OCI-LY7 (cell line): ENCODE results near the gene RNF169. TPM values are rescaled to one million over a fixed set of nuclear protein-coding genes. Genes with fewer than 3 reads are reported as not detected.

Source experiments
- BruUV-seq: library from RNA; stranded (reverse); fragments of 400-500 nt; replicated peaks from 2 replicates; lab custom pipeline; 2021; lab: Mats Ljungman, UMichigan
- CTCF ChIA-PET: fragments of 300-600 bp; sonication (Branson Sonifier 250); formaldehyde crosslinking; loops from one replicate; lab custom pipeline; 2022; ENCODE audit warnings: antibody characterized with exemption; ENCODE audit not compliant: unreplicated experiment; lab: Charles Lee
- POLR2A ChIA-PET: fragments of 300-600 bp; sonication (Branson Sonifier 250); formaldehyde crosslinking; loops from one replicate; lab custom pipeline; 2022; ENCODE audit warnings: antibody characterized with exemption; lab: Charles Lee
- DNase-seq: peaks from one replicate; pipeline ENCODE4 v3.0.0-alpha.2; 2015; ENCODE audit warnings: low spot score
- H2AFZ ChIP-seq: fragments of 200-600 bp; sonication (generic), shearing (Covaris generic); 2 replicates; pipeline ENCODE4 v1.6.1; 2014; ENCODE audit warnings: mild to moderate bottlenecking, antibody characterized with exemption, low read length, moderate library complexity
- H3K27ac ChIP-seq: fragments of 200-600 bp; sonication (generic); 2 replicates; pipeline ENCODE4 v1.5.1; 2014; ENCODE audit warnings: mixed run types, low read depth, mild to moderate bottlenecking, moderate library complexity, low read length, inconsistent platforms; ENCODE audit not compliant: poor library complexity, severe bottlenecking
- H3K36me3 ChIP-seq: fragments of 200-600 bp; sonication (generic); 2 replicates; pipeline ENCODE4 v1.6.1; 2014; ENCODE audit warnings: mild to moderate bottlenecking, antibody characterized with exemption, low read length, moderate library complexity, mixed read lengths; ENCODE audit not compliant: insufficient read depth
- H3K4me1 ChIP-seq: fragments of 200-600 bp; sonication (generic); 2 replicates; pipeline ENCODE4 v1.5.1; 2014; ENCODE audit warnings: mild to moderate bottlenecking, low read length; ENCODE audit not compliant: insufficient read depth, poor library complexity, severe bottlenecking
- H3K4me2 ChIP-seq: fragments of 200-600 bp; sonication (generic); 2 replicates; pipeline ENCODE4 v1.6.1; 2014; ENCODE audit warnings: mild to moderate bottlenecking, low read length
- H3K4me3 ChIP-seq: fragments of 200-600 bp; sonication (generic); 2 replicates; pipeline ENCODE4 v1.5.1; 2014; ENCODE audit warnings: mild to moderate bottlenecking, low read depth, low read length; ENCODE audit not compliant: poor library complexity, severe bottlenecking
- H3K79me2 ChIP-seq: fragments of 200-600 bp; sonication (generic); 2 replicates; pipeline ENCODE4 v1.6.1; 2016; ENCODE audit warnings: low read depth, mild to moderate bottlenecking, low read length, moderate library complexity, mixed read lengths; ENCODE audit not compliant: insufficient read depth
- H3K9me2 ChIP-seq: fragments of 200-600 bp; sonication (generic); 2 replicates; pipeline ENCODE4 v1.6.1; 2016; ENCODE audit warnings: mild to moderate bottlenecking, low read length, mixed read lengths; ENCODE audit not compliant: insufficient read depth
- H3K9me3 ChIP-seq: fragments of 200-600 bp; sonication (generic); 2 replicates; pipeline ENCODE4 v1.6.1; 2014; ENCODE audit warnings: mild to moderate bottlenecking, mixed run types, low read length, mixed read lengths
- H4K20me1 ChIP-seq: fragments of 200-600 bp; sonication (generic); 2 replicates; pipeline ENCODE4 v1.6.1; 2014; ENCODE audit warnings: mild to moderate bottlenecking, antibody characterized with exemption, low read length, moderate library complexity, mixed read lengths; ENCODE audit not compliant: insufficient read depth
- EZH2phosphoT487 ChIP-seq: fragments of 200-600 bp; sonication (generic); IDR thresholded peaks from 2 replicates; pipeline ENCODE4 v1.6.1; 2018; ENCODE audit warnings: low read depth, borderline replicate concordance, mild to moderate bottlenecking, mixed run types, antibody characterized with exemption, low read length, moderate library complexity, mixed read lengths
- intact Hi-C: fragments of 100-400 bp; cut with micrococcal nuclease; formaldehyde crosslinking; loops from one replicate; pipeline ENCODE4 v1.10.0; 2022; ENCODE audit not compliant: unreplicated experiment
- total RNA-seq, 2 experiments: library from RNA; depleted of rRNA in 1 of 2; stranded (reverse); fragments of >200 nt in 1 of 2; shearing (Covaris generic) in 1 of 2; gene quantifications; 2 replicates each; pipeline ENCODE4 v1.2.3, GENCODE V29; 2014 to 2022
- TF ChIP-seq, protein P1 (sequence below): fragments of 200-600 bp; sonication (generic); conservative IDR thresholded peaks from 2 replicates; pipeline ENCODE4 v1.5.1; 2014; ENCODE audit warnings: mild to moderate bottlenecking, antibody characterized with exemption, low read length, moderate library complexity, mixed read lengths

RNF169 gene
- total RNA-seq, 2 experiments from 2014 or later = 16.4 to 18.0 TPM

DNA sequence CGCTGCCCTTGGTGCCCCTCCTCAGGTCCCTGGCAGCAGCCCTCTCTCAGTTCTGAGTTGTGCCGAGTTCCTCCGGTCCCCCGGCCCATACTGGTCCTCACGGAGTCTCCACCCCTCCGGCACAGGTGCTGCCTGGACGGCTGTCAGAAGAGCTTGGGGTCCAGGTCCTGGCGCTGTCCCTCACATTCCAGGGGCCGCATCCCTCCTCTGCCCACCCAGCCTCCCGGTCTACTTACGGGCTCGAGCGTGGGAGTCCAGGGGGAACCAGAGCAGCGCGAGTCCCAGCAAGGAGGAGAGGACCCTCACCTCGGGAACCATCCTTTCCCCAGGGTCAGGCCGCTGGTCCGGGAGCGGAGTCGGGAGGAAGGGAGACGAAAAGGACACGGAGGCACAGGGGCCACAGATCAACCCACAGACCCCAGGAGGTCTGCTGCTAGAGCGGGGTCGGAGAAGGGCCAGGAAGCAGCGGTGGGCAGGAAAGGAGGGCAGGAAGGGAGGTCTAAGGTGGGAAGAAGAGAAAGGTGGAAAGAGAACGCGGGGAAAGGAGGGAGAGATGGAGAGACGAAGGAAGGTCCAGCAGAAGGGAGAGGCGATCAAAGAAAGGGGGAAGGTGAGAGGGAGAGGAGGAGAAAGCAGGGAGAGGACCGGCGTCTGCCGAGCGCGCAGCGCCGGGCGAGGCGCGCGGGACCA is 17.9 kb upstream of the RNF169 start:
- Histone ChIP-seq H3K27ac (no peak overlapping the region), H3K4me1 (no peaks in the 10 kb centered on the region), H3K36me3 (no peaks in the 10 kb centered on the region), H3K4me2 (no peak overlapping the region), H4K20me1 (no peaks in the 10 kb centered on the region), H3K9me3 (no peaks in the 10 kb centered on the region), H3K9me2 (no peaks in the 10 kb centered on the region), H2AFZ (no peak overlapping the region), H3K4me3 (no peak overlapping the region), H3K79me2 (no peaks in the 10 kb centered on the region)
- ChIA-PET CTCF (no interaction called here), POLR2A (no interaction called here)
- no TSS peak for BruUV-seq
- TF ChIP-seq EZH2phosphoT487 = no peak
- TF ChIP-seq, protein P1, sequence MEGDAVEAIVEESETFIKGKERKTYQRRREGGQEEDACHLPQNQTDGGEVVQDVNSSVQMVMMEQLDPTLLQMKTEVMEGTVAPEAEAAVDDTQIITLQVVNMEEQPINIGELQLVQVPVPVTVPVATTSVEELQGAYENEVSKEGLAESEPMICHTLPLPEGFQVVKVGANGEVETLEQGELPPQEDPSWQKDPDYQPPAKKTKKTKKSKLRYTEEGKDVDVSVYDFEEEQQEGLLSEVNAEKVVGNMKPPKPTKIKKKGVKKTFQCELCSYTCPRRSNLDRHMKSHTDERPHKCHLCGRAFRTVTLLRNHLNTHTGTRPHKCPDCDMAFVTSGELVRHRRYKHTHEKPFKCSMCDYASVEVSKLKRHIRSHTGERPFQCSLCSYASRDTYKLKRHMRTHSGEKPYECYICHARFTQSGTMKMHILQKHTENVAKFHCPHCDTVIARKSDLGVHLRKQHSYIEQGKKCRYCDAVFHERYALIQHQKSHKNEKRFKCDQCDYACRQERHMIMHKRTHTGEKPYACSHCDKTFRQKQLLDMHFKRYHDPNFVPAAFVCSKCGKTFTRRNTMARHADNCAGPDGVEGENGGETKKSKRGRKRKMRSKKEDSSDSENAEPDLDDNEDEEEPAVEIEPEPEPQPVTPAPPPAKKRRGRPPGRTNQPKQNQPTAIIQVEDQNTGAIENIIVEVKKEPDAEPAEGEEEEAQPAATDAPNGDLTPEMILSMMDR = no peak
- intact Hi-C loops = no loop called here
- no peak for DNase-seq

DNA sequence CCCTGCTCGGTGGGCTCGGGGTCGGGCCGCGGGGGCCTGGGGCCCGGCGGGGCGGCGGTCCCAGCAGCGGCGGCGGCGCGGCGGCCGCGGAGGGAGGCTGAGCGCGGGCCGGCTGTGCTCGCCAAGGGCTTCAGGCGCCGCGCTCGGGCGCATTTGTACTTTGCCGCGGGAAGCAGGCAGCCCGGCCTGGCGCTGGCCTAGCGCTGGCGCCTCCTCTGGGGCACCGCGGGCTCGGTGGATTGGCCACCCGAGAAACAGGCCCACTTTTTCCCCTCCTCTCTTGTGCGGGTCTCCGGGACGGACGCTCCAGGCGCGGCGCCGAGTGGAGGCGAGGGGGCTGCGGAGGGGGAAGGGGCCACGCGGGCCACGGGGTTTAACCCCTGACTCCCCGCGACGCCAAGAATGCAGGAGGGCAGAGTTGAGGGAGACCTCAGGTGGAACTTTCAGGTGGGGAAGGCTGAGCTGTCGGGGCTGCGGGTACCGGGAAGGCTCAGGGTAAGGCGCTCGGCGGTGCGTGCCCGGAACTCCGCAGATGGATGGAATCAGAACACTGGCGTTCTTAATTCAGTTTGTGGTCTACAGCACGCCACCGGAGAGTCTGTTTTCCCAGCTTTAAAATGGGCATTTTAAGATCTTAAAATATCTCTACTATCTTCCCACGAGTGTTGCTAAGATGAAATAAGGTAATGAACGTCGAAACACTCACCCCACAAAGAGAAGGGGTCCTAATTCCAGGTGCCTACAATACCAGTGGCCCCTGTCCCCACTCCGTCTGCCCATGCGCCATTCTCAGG is 17.2 kb upstream of the RNF169 start, which contains the start of gene CHRDL2:
TSS of gene CHRDL2 (minus strand) at position 126 of the 794 bp plus-strand sequence. CDS start 538 bp downstream, outside the sequence.
- intact Hi-C loops = no loop called here
- H3K4me3 ChIP-seq = no peak within 1 kb of the TSS
- ChIA-PET POLR2A (no interaction called here), CTCF (no interaction called here)
- BruUV-seq = no TSS peak
- H2AFZ ChIP-seq = no peak within 1 kb of the TSS
- H3K79me2 ChIP-seq = no peaks in the 10 kb centered on the region
- H3K9me3 ChIP-seq = no peaks in the 10 kb centered on the region
- H3K36me3 ChIP-seq = no peaks in the 10 kb centered on the region
- no peaks in the 10 kb centered on the region for H4K20me1 ChIP-seq
- no peaks in the 10 kb centered on the region for H3K9me2 ChIP-seq
- H3K4me2 ChIP-seq = no peak within 1 kb of the TSS
- no peaks in the 10 kb centered on the region for H3K4me1 ChIP-seq
- H3K27ac ChIP-seq = no peak within 1 kb of the TSS
- no peak for DNase-seq
- TF ChIP-seq EZH2phosphoT487 = no peak
- TF ChIP-seq, protein P1 = no peak

- CTCF ChIA-PET = no interaction called here
- no peaks in the 10 kb centered on the region for H4K20me1 ChIP-seq
- DNase-seq = no peak
- H3K79me2 ChIP-seq = no peaks in the 10 kb centered on the region
- H3K4me3 ChIP-seq = no peak overlapping the region
- TF ChIP-seq EZH2phosphoT487 = no peak
- no peaks in the 10 kb centered on the region for H3K36me3 ChIP-seq
- H3K27ac ChIP-seq = no peak overlapping the region
- no peaks in the 10 kb centered on the region for H3K9me2 ChIP-seq
- intact Hi-C loops = no loop called here
- H3K4me2 ChIP-seq = no peak overlapping the region
- no peaks in the 10 kb centered on the region for H3K9me3 ChIP-seq
- no peaks in the 10 kb centered on the region for H3K4me1 ChIP-seq
- H2AFZ ChIP-seq = no peak overlapping the region
- POLR2A ChIA-PET = no interaction called here
- no TSS peak for BruUV-seq
Measured at GRCh38 chr11:74734559-74734925, 14.1 kb upstream of the RNF169 start.
